IMR-90 (cell line): Measurements from ENCODE around the gene BTN1A1.
A peak's percentile ranks its signal among the peaks of the same experiment; 100 is the strongest.

Source experiments
- BHLHE40 ChIP-seq: fragments of 150-350 bp; IDR thresholded peaks from 2 replicates; pipeline ENCODE4 v1.6.1; 2016; ENCODE audit warnings: mild to moderate bottlenecking, low read depth, low read length
- CEBPB ChIP-seq: IDR thresholded peaks from 2 replicates; pipeline ENCODE4 v1.6.1; 2012; ENCODE audit warnings: low read depth, low read length, improper control_type of control experiment
- CHD1 ChIP-seq: IDR thresholded peaks from 2 replicates; pipeline ENCODE4 v1.6.1; 2012; ENCODE audit warnings: low read depth, low read length, improper control_type of control experiment
- CTCF ChIP-seq: conservative IDR thresholded peaks from 2 replicates; pipeline ENCODE4 v1.5.1; 2012; ENCODE audit warnings: mild to moderate bottlenecking, low read depth, low read length, improper control_type of control experiment
- FOS ChIP-seq: fragments of 150-350 bp; IDR thresholded peaks from 2 replicates; pipeline ENCODE4 v1.6.1; 2016; ENCODE audit warnings: low read depth, low read length
- MAFK ChIP-seq: IDR thresholded peaks from 2 replicates; pipeline ENCODE4 v1.6.1; 2012; ENCODE audit warnings: low read depth, low read length, improper control_type of control experiment
- MAZ ChIP-seq: IDR thresholded peaks from 2 replicates; pipeline ENCODE4 v1.6.1; 2012; ENCODE audit warnings: low read depth, mild to moderate bottlenecking, low read length, improper control_type of control experiment, moderate library complexity, borderline replicate concordance
- MXI1 ChIP-seq: IDR thresholded peaks from 2 replicates; pipeline ENCODE4 v1.6.1; 2012; ENCODE audit warnings: low read depth, mild to moderate bottlenecking, low read length, moderate library complexity, borderline replicate concordance
- NFE2L2 ChIP-seq: fragments of 150-350 bp; IDR thresholded peaks from 2 replicates; pipeline ENCODE4 v1.6.1; 2016; ENCODE audit warnings: low read depth, mild to moderate bottlenecking, low read length
- POLR2A ChIP-seq: IDR thresholded peaks from 2 replicates; pipeline ENCODE4 v1.6.1; 2012; ENCODE audit warnings: mild to moderate bottlenecking, low read depth, low read length
- RAD21 ChIP-seq: IDR thresholded peaks from 2 replicates; pipeline ENCODE4 v1.6.1; 2012; ENCODE audit warnings: low read length, improper control_type of control experiment
- RFX5 ChIP-seq: IDR thresholded peaks from 2 replicates; pipeline ENCODE4 v1.8.0; 2012; ENCODE audit warnings: low read depth, mild to moderate bottlenecking, low read length, moderate library complexity
- SMC3 ChIP-seq: fragments of 150-350 bp; IDR thresholded peaks from 2 replicates; pipeline ENCODE4 v1.6.1; 2016; ENCODE audit warnings: low read depth, mild to moderate bottlenecking, antibody characterized with exemption, low read length, moderate library complexity
- TF ChIP-seq, protein P1 (sequence below): fragments of 150-350 bp; IDR thresholded peaks from 2 replicates; pipeline ENCODE4 v1.6.1; 2017; ENCODE audit warnings: mild to moderate bottlenecking, antibody characterized with exemption, low read length, low read depth

GRCh38 chr6:26556263-26557070 lies 56.4 kb downstream of the BTN1A1 start:
- TF ChIP-seq CTCF (no peak), POLR2A (no peak), RFX5 (no peak), MAZ (no peak; the same call in 1 of the 2 replicates), BHLHE40 (no peak), RAD21 (no peak), CEBPB (0 out of 2 replicates have a peak, but pooled peaks have one; percentile 6), MAFK (no peak), FOS (peak; percentile 81), MXI1 (no peak), SMC3 (no peak), NFE2L2 (peak; percentile 36; the same call in 1 of the 2 replicates), CHD1 (no peak)
- TF ChIP-seq, protein P1, sequence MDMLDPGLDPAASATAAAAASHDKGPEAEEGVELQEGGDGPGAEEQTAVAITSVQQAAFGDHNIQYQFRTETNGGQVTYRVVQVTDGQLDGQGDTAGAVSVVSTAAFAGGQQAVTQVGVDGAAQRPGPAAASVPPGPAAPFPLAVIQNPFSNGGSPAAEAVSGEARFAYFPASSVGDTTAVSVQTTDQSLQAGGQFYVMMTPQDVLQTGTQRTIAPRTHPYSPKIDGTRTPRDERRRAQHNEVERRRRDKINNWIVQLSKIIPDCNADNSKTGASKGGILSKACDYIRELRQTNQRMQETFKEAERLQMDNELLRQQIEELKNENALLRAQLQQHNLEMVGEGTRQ: no peak
